Measurements from ENCODE around the gene GPR26.

The GPR26 gene

GRCh38 chr10:123743441-123744223 lies 77.5 kb downstream of the GPR26 start:
- Histone ChIP-seq H3K27ac (ENCODE audit: extremely low read depth, low read depth, low read length) (no peak overlapping the region), H3K4me3 (ENCODE audit: low read depth, low read length) (no peak overlapping the region), H3K4me1 (ENCODE audit: control insufficient read depth, insufficient read depth, low read length) (no peaks in the 10 kb centered on the region), H3K36me3 (ENCODE audit: control insufficient read depth in 2 of 2, insufficient read depth in 1 of 2, low read length in 2 of 2) (no peaks in the 10 kb centered on the region), H3K9me3 (ENCODE audit: control insufficient read depth, insufficient read depth, low read depth, low read length) (no peaks in the 10 kb centered on the region)
- ChIA-PET CTCF (no interaction called here), POLR2A (no interaction called here)
- TF ChIP-seq ZFP3 (tag by site-specific recombination; IDR thresholded peaks at IDR 0.05; ENCODE audit: low read depth) (no peak), PRDM10 (tag by site-specific recombination; IDR thresholded peaks at IDR 0.05) (no peak), ZNF10 (tag by site-specific recombination; IDR thresholded peaks at IDR 0.05) (no peak), ZNF704 (tag by site-specific recombination; IDR thresholded peaks at IDR 0.05) (no peak), KLF17 (tag by site-specific recombination; IDR thresholded peaks at IDR 0.05) (no peak), ZBTB21 (tag by site-specific recombination; IDR thresholded peaks at IDR 0.05) (no peak), ZNF169 (tag by site-specific recombination; IDR thresholded peaks at IDR 0.05) (no peak), ZNF747 (tag by site-specific recombination; IDR thresholded peaks at IDR 0.05) (no peak), ZNF433 (tag by site-specific recombination; IDR thresholded peaks at IDR 0.05; ENCODE audit: low read depth) (no peak), ZNF530 (tag by site-specific recombination; IDR thresholded peaks at IDR 0.05; ENCODE audit: low read depth) (no peak), KLF16 (tag by site-specific recombination; IDR thresholded peaks at IDR 0.05) (no peak), ZNF510 (tag by site-specific recombination; IDR thresholded peaks at IDR 0.05; ENCODE audit: insufficient replicate concordance) (no peak), CTCF (tag by site-specific recombination; IDR thresholded peaks at IDR 0.05) (no peak), KLF10 (tag by site-specific recombination; IDR thresholded peaks at IDR 0.05) (no peak)

GRCh38 chr10:123744224-123744536 lies 78.0 kb downstream of the GPR26 start:
- Histone ChIP-seq H3K27ac (ENCODE audit: extremely low read depth, low read depth, low read length) (no peak overlapping the region), H3K4me3 (ENCODE audit: low read depth, low read length) (no peak overlapping the region), H3K36me3 (ENCODE audit: control insufficient read depth in 2 of 2, insufficient read depth in 1 of 2, low read length in 2 of 2) (no peaks in the 10 kb centered on the region), H3K4me1 (ENCODE audit: control insufficient read depth, insufficient read depth, low read length) (no peaks in the 10 kb centered on the region), H3K9me3 (ENCODE audit: control insufficient read depth, insufficient read depth, low read depth, low read length) (no peaks in the 10 kb centered on the region)
- ChIA-PET POLR2A (no interaction called here), CTCF (no interaction called here)
- TF ChIP-seq ZFP37 (tag by site-specific recombination; IDR thresholded peaks at IDR 0.05) (no peak), ZNF10 (tag by site-specific recombination; IDR thresholded peaks at IDR 0.05) (no peak), ZNF677 (tag by site-specific recombination; IDR thresholded peaks at IDR 0.05) (no peak), ZNF26 (tag by site-specific recombination; IDR thresholded peaks at IDR 0.05) (no peak), ZNF221 (tag by site-specific recombination; IDR thresholded peaks at IDR 0.05; ENCODE audit: borderline replicate concordance) (no peak), ZNF501 (tag by site-specific recombination; IDR thresholded peaks at IDR 0.05) (no peak), ZNF23 (tag by site-specific recombination; IDR thresholded peaks at IDR 0.05; ENCODE audit: borderline replicate concordance) (no peak), ZBTB44 (tag by site-specific recombination; IDR thresholded peaks at IDR 0.05) (no peak), ZNF514 (tag by site-specific recombination; IDR thresholded peaks at IDR 0.05) (no peak), ZSCAN30 (tag by site-specific recombination; IDR thresholded peaks at IDR 0.05) (no peak)

Measured in HEK293 (cell line).